ENCODE measurements around the gene TOR2A. TPM values are rescaled to one million over a fixed set of nuclear protein-coding genes. Genes with fewer than 3 reads are reported as not detected.

The TOR2A gene
- total RNA-seq, 4 donors from 2014 or later = 10.7 to 12.5 (median 11.5) TPM

DNA sequence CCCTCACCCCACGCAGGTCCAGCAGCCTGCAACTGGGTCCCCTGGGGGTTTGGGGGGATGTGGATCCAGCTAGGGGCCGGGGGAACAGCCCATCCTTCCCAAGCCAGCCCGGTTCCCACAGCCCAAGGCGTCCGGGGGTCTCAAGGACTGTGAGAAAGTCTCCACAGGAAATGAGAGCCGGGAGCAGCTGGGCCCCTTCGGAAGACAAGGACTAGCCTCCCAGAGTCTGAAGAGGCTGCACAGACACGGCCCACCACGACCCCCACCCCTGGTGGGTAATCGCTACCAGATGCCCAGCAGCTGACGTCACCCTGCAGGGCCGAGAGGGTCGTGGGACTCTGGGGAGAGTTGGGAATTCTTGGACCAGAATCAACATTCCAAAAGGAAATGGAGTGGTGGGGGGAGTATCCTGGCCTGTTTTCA, 32.8 kb upstream of the TOR2A start:
- peaks cover 5 to 87% (median 41%) of the 10 kb centered on the region in 3 donors for H3K4me1 ChIP-seq
- H3K36me3 ChIP-seq = no peaks in the 10 kb centered on the region
- TF ChIP-seq CTCF (IDR thresholded peaks at IDR 0.05) (no peak), POLR2A (IDR thresholded peaks at IDR 0.05) (no peak)
- peak overlapping the region in 3 of 4 donors; percentile 4 to 55 (median 41) for H3K4me3 ChIP-seq
- intact Hi-C loops (cut with DNase I) = no loop called here
- no peak for DNase-seq
- no peaks in the 10 kb centered on the region for H3K9me3 ChIP-seq
- no CpG with 5 or more reads among the region's 13 CpGs for WGBS, 2 donors
- H3K27me3 ChIP-seq = no peaks in the 10 kb centered on the region
- H3K27ac ChIP-seq = peak overlapping the region; percentile 66 to 86 (median 82)

DNA sequence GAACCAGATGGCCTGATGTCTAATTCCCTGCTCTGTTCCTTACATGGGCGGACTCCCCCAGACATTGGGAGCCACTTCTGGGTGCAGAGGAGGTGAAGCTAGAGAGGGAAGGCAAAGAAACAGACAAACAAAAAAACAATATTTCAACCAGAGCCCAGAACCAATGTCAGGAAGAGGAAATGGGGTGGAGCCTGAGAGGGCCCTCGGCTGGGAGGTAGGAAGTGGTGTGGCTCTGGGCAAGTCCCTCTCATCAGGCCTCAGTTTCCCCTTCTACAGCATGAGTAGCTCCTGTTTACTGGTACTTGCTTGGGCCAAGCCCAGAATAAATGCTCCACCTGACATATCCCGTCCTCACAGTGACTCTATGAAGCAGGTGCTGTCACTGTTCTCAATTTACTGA, 32.3 kb upstream of the TOR2A start:
- Histone ChIP-seq H3K27ac (peak overlapping the region; percentile 66 to 86 (median 82)), H3K9me3 (no peaks in the 10 kb centered on the region), H3K4me3 (peak overlapping the region in 2 of 4 donors; percentile 41 to 55), H3K27me3 (no peaks in the 10 kb centered on the region), H3K36me3 (no peaks in the 10 kb centered on the region), H3K4me1 (peaks cover 5 to 92% (median 43%) of the 10 kb centered on the region in 3 donors)
- no peak for DNase-seq
- WGBS, 2 donors = 60 to 65% methylated on average over 3 of the region's 3 CpGs
- no peak for TF ChIP-seq CTCF (IDR thresholded peaks at IDR 0.05)
- TF ChIP-seq POLR2A (IDR thresholded peaks at IDR 0.05) = no peak
- intact Hi-C loops (cut with DNase I) = no loop called here

- H3K4me3 ChIP-seq = no peak overlapping the region
- no peaks in the 10 kb centered on the region for H3K9me3 ChIP-seq
- H3K36me3 ChIP-seq = no peaks in the 10 kb centered on the region
- peak overlapping the region in 2 of 4 donors; percentile 75 to 82 for H3K27ac ChIP-seq
- no peak for DNase-seq
- H3K27me3 ChIP-seq = peaks cover 0 to 11% (median 0%) of the 10 kb centered on the region in 4 donors
- H3K4me1 ChIP-seq = peaks cover 2 to 96% (median 33%) of the 10 kb centered on the region in 3 donors
- intact Hi-C loops (cut with DNase I) = no loop called here
- WGBS, 2 donors = 60 to 64% methylated on average over 1 of the region's 1 CpG
- no peak for TF ChIP-seq CTCF (IDR thresholded peaks at IDR 0.05)
- TF ChIP-seq POLR2A (IDR thresholded peaks at IDR 0.05) = no peak
Measured at GRCh38 chr9:127765418-127765817, 30.3 kb upstream of the TOR2A start.

GRCh38 chr9:127763918-127764384, 28.9 kb upstream of the TOR2A start:
- no peak for DNase-seq

More at GRCh38 chr9:127763918-127764384, 28.9 kb upstream of the TOR2A start:
- Histone ChIP-seq H3K4me1 (peaks cover 0 to 85% (median 30%) of the 10 kb centered on the region in 3 donors), H3K4me3 (no peak overlapping the region), H3K36me3 (no peaks in the 10 kb centered on the region), H3K27me3 (peaks cover 0 to 11% (median 0%) of the 10 kb centered on the region in 4 donors), H3K9me3 (no peaks in the 10 kb centered on the region), H3K27ac (peak overlapping the region in 3 of 4 donors; percentile 48 to 82 (median 75))
- TF ChIP-seq CTCF (IDR thresholded peaks at IDR 0.05) (peak in 3 of 6 experiments; percentile 10 to 46 (median 31)), POLR2A (IDR thresholded peaks at IDR 0.05) (no peak)
- 56 to 62% methylated on average over 4 to 5 of the region's 7 CpGs for WGBS, 2 donors
- intact Hi-C loops (cut with DNase I) = no loop called here

Measured in esophagus squamous epithelium (tissue), 5 donors.